HepG2 (cell line): ENCODE measurements around the gene PRIMA1. TPM values are rescaled to one million over a fixed set of nuclear protein-coding genes. Genes with fewer than 3 reads are reported as not detected.
A peak's percentile ranks its signal among the peaks of the same experiment; 100 is the strongest.

ENCODE experiments used
- ATAC-seq: fragments of 200-7000 bp; cut with Tn5 transposase; 3 replicates; pipeline ENCODE4 v1.9.1; 2020; ENCODE audit warnings: mild to moderate bottlenecking, moderate library complexity
- BruUV-seq: library from RNA; stranded (reverse); fragments of 400-500 nt; replicated peaks from 2 replicates; lab custom pipeline; 2021; lab: Mats Ljungman, UMichigan
- CTCF ChIA-PET: fragments of 300-600 bp; formaldehyde crosslinking; extraction: SDS; loops from one replicate; lab custom pipeline; 2021; ENCODE audit warnings: low total read pairs, inconsistent platforms, low intra/inter-chr PET ratio; lab: Yijun Ruan, JAX
- POLR2A ChIA-PET: fragments of 350-600 bp; sonication (Branson Sonifier 250); formaldehyde crosslinking; loops from one replicate; lab custom pipeline; 2020; ENCODE audit warnings: antibody characterized with exemption, inconsistent platforms; lab: Yijun Ruan, JAX
- DNase-seq: peaks from one replicate; pipeline ENCODE4 v3.0.0-alpha.2; 2015; ENCODE audit warnings: low spot score
- FAIRE-seq: peaks from 3 replicates; lab custom pipeline; 2011; peaks lifted over from hg19 to GRCh38; lab: Jason Lieb, UNC
- H2AFZ ChIP-seq: one replicate; pipeline ENCODE4 v1.6.1; 2011; ENCODE audit warnings: low read length, inconsistent platforms
- H3K27ac ChIP-seq: fragments of 300-600 bp; 3 replicates; pipeline ENCODE4 v1.8.0; 2011; ENCODE audit warnings: mixed run types, mild to moderate bottlenecking, mixed read lengths, low read length, inconsistent platforms; ENCODE audit not compliant: insufficient read depth; ENCODE audit errors: extremely low read length
- H3K27me3 ChIP-seq, 2 experiments: fragments of 200-600 bp in 1 of 2; 2 replicates in 1 of 2; 3 replicates in 1 of 2; pipeline versions ENCODE4 v1.6.0 to v1.8.0; 2011; ENCODE audit warnings: low read length in 2 of 2, mild to moderate bottlenecking in 2 of 2, moderate library complexity in 2 of 2, inconsistent platforms in 1 of 2; ENCODE audit not compliant: insufficient read depth in 2 of 2, control insufficient read depth in 1 of 2
- H3K36me3 ChIP-seq, 2 experiments: fragments of 200-600 bp in 1 of 2; replicated peaks in 1 of 2; 2 replicates in 1 of 2; 3 replicates in 1 of 2; pipeline versions ENCODE4 v1.5.1 to v1.8.0; 2011; ENCODE audit warnings: low read length in 2 of 2, inconsistent platforms in 1 of 2; ENCODE audit not compliant: insufficient read depth in 2 of 2, control insufficient read depth in 1 of 2
- H3K4me1 ChIP-seq: 2 replicates; pipeline ENCODE4 v1.5.1; 2012; ENCODE audit warnings: low read length, inconsistent platforms; ENCODE audit not compliant: insufficient read depth
- H3K4me2 ChIP-seq: 2 replicates; pipeline ENCODE4 v1.6.0; 2011; ENCODE audit warnings: low read depth, low read length, inconsistent platforms
- H3K4me3 ChIP-seq, 3 experiments: fragments of 200-600 bp in 1 of 3; sonication (generic), shearing (Covaris generic) in 1 of 3; replicated peaks in 1 of 3; 2 replicates each; pipeline ENCODE4 v1.5.1; 2011 to 2016; ENCODE audit warnings: low read length in 3 of 3, inconsistent platforms in 2 of 3, low read depth in 2 of 3, mild to moderate bottlenecking in 2 of 3, control low read depth in 1 of 3, mixed read lengths in 1 of 3; ENCODE audit not compliant: insufficient read depth in 1 of 3
- H3K79me2 ChIP-seq: one replicate; pipeline ENCODE4 v1.6.1; 2011; ENCODE audit warnings: low read length, inconsistent platforms; ENCODE audit not compliant: insufficient read depth
- H3K9ac ChIP-seq: 2 replicates; pipeline ENCODE4 v1.6.0; 2011; ENCODE audit warnings: mild to moderate bottlenecking, low read depth, low read length, inconsistent platforms; ENCODE audit not compliant: insufficient read depth
- H3K9me3 ChIP-seq: 2 replicates; pipeline ENCODE4 v1.5.1; 2012; ENCODE audit warnings: mild to moderate bottlenecking, low read length
- H4K20me1 ChIP-seq: 2 replicates; pipeline ENCODE4 v1.6.0; 2011; ENCODE audit warnings: inconsistent platforms, mild to moderate bottlenecking, low read length, moderate library complexity; ENCODE audit not compliant: insufficient read depth
- ARID5B ChIP-seq: IDR thresholded peaks from 2 replicates; pipeline ENCODE4 v1.4.0; 2020; ENCODE audit warnings: mild to moderate bottlenecking, missing genetic modification reagents
- FOXO4 ChIP-seq: sonication (generic); formaldehyde crosslinking; conservative IDR thresholded peaks from 2 replicates; pipeline ENCODE4 v1.8.1; 2023; ENCODE audit warnings: missing genetic modification reagents
- KDM2A ChIP-seq: sonication (generic); formaldehyde crosslinking; IDR thresholded peaks from 2 replicates; pipeline ENCODE4 v1.4.0; 2020; ENCODE audit warnings: low read depth, missing genetic modification reagents, borderline replicate concordance
- TIGD3 ChIP-seq: sonication (generic); formaldehyde crosslinking; IDR thresholded peaks from 2 replicates; pipeline ENCODE4 v1.5.1; 2020; ENCODE audit warnings: mild to moderate bottlenecking, missing genetic modification reagents, borderline replicate concordance
- ZBTB2 ChIP-seq: sonication (generic); formaldehyde crosslinking; IDR thresholded peaks from 2 replicates; pipeline ENCODE4 v1.8.0; 2022; ENCODE audit warnings: low read depth, missing genetic modification reagents
- WGBS: methylation state at CpG from one replicate; pipeline ENCODE4 v1.1.6; 2017; ENCODE audit warnings: low lambda C conversion rate; 5-methylcytosine and 5-hydroxymethylcytosine counted together
- in situ Hi-C: cut with HindIII; loops from 2 replicates; pipeline ENCODE4 v1.10.0; 2017; ENCODE audit warnings: low pct_unique_long_range_greater_than_20kb; ENCODE audit not compliant: extremely low pct_ligation_motif_present
- intact Hi-C: fragments of 100-400 bp; cut with micrococcal nuclease; formaldehyde crosslinking; loops from one replicate; pipeline ENCODE4 v1.10.0; 2022; ENCODE audit not compliant: unreplicated experiment
- polyA plus RNA-seq, 8 experiments: library from polyadenylated mRNA; depleted of rRNA in 3 of 8; stranded (reverse) in 7 of 8; unstranded in 1 of 8; fragments of >200 nt; fragmentation: Illumina TruSeq in 4 of 8; extraction: Trizol in 4 of 8; gene quantifications; 2 replicates each; pipeline versions ENCODE4 v1.2.1 to v1.2.3, GENCODE V29; 2011 to 2016; ENCODE audit warnings: low read depth in 4 of 8, missing spikeins in 1 of 8, mixed read lengths in 1 of 8; ENCODE audit not compliant: insufficient read depth in 1 of 8
- total RNA-seq, 5 experiments: library from RNA; depleted of rRNA; stranded (reverse); fragments of >200 nt; fragmentation: Illumina TruSeq; extraction: Trizol; gene quantifications; 2 replicates each; pipeline ENCODE4 v1.2.3, GENCODE V29; 2016; ENCODE audit warnings: low read depth in 1 of 5

The PRIMA1 gene
- total and polyA plus RNA-seq, 2 of the 13 experiments (the other 11 are each of a cell fraction or from before 2014, with no cell fraction given): 2.4 to 3.2 TPM

- H3K79me2 ChIP-seq: no peaks in the 10 kb centered on the region
- DNase-seq: no peak
- in situ Hi-C loops: no loop called here
- H3K27me3 ChIP-seq: peaks cover 0 to 15% of the 10 kb centered on the region in 2 experiments; a peak in 2 of 5 replicates
- POLR2A ChIA-PET: no interaction called here
- no peak overlapping the region for H3K4me2 ChIP-seq
- no peak for FAIRE-seq
- no peaks in the 10 kb centered on the region for H3K36me3 ChIP-seq
- H2AFZ ChIP-seq: no peak overlapping the region
- BruUV-seq: no TSS peak
- H3K9ac ChIP-seq: no peak overlapping the region
- no peaks in the 10 kb centered on the region for H3K4me1 ChIP-seq
- WGBS: 44% methylated on average over 7 of the region's 14 CpGs
- no peak overlapping the region for H3K27ac ChIP-seq
- intact Hi-C loops: no loop called here
- H3K9me3 ChIP-seq: no peaks in the 10 kb centered on the region
- CTCF ChIA-PET: no interaction called here
- no peaks in the 10 kb centered on the region for H4K20me1 ChIP-seq
- TF ChIP-seq TIGD3 (CRISPR knock-in tag): no peak
- TF ChIP-seq FOXO4 (CRISPR knock-in tag): no peak
- 0 out of 2 replicates have a peak, but pooled peaks have one; percentile 9 for TF ChIP-seq KDM2A (CRISPR knock-in tag)
- no peak for TF ChIP-seq ZBTB2
- TF ChIP-seq ARID5B (CRISPR knock-in tag): no peak
- H3K4me3 ChIP-seq: no peak overlapping the region
- peak; percentile 28 for ATAC-seq
Measured at GRCh38 chr14:93716746-93717667, 71.3 kb downstream of the PRIMA1 start.
